HuH-7.5 (cell line): ENCODE data around the gene FGF21.
"Not testable (repeated sequence)": the region's sequence is repeated elsewhere in the genome, so short reads cannot be mapped to it uniquely, and the experiment has no call there.

Experiments used
- DNase-seq: peaks from one replicate; pipeline ENCODE4 v3.0.0; 2011; ENCODE audit warnings: low spot score

Gene FGF21, protein sequence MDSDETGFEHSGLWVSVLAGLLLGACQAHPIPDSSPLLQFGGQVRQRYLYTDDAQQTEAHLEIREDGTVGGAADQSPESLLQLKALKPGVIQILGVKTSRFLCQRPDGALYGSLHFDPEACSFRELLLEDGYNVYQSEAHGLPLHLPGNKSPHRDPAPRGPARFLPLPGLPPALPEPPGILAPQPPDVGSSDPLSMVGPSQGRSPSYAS

DNA sequence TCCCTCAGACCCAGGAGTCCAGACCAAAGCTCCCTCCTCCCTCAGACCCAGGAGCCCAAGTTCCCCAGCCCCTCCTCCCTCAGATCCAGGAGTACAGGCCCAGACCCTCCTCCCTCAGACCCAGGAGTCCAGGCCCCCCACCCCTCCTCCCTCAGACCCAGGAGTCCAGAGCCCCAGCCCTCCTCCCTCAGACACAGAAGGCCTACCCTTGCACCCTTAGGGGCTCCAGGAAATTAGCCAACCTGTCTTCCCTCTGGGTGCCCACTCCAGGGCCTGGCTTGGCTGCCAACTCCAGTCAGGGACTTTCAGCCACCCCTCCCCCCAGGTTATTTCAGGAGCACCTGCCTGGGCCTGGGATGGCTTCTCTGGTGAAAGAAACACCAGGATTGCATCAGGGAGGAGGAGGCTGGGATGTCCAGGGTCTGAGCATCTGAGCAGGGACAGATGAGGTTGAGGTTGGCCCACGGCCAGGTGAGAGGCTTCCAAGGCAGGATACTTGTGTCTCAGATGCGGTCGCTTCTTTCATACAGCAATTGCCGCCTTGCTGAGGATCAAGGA is at the start of gene FGF21:
FGF21 (plus strand) TSS at position 441 of the 558 bp plus-strand sequence. CDS start 713 bp downstream, outside the sequence.
- DNase-seq, result peak; percentile 72

DNA sequence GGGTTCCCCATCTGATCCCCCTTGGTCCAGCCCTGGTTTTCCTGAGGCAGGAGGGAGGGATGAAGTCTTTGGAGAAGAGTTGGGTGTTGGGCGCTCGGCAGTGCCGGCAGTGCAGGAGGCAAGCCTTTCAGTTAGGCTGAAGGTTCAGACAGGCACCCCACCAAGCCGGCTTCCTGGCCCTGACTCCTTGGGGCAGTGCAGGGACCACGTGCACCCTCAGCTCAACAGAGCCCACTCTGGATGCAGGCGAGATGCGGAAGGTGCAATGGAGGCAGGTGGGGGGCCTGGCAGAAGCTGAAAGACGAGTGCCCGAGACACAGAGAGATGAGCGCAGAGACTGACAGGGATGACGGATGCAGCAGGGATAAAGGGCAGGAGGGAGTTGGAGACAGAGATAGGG is 46.9 kb upstream of the FGF21 start:
- DNase-seq, result no peak

DNA sequence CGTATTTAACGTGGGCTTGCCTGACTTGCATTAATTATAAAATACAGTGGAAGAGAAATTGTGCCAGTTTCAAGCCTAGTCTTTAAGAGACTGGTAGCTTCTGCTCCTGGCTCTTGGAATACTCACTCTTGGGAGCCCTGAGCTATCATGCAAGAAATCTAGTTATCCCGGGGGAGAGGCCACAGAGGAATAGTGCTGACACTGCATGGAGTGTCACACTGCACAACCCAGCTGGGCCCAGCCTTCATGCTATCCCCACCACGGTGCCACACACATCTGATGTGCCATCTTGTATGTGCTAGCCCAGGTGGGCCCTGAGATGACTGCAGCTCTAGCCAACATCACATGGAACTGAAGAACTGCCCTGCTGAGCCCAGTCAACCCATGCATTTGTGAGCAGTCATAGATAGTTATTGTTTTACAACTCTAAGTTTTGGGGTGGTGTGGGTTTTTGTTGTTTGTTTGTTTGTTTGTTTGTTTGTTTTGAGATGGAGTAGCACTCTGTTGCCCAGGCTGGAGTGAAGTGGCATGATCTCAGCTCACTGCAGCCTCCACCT is 44.1 kb upstream of the FGF21 start:
- DNase-seq, result no peak

DNA sequence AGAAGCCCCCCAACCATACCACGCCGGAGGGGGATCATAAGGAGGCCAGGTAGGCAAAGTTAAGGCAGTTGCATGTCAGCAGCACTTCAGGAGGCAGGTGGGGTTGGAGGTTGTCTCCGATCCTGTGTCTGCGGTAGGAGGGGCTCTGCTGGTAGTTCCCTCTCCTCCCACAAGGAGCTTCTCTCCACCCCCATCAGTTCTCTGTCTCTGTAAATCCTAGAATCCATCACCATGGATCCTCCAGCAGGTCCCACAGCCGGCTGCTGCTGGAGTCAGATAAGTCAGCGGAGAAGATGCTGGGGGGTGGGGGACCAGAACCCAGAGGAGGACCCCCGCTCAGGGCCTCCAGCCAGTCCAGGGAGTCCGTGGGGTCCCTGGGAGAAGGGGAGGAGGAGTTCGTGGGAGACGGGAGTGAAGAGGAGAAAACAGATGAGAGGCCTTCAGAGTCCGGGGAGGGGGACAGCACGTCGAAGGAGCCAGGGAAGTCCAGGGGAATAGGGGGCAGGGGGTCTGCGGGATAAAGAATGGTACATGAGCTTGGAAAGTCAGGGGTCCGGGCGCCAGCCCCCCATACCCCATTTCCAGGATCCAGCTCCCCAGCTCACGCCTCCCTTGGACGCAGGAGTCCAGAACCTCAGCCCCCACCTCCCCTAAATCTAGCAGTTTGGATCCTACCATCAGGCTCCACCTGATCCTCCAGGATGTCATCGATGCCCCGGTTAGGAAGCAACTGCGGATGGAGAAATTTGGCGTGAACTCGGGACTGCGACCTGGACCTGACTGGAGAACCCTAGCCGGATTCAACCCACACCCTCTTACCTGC is 42.1 kb upstream of the FGF21 start:
- DNase-seq, result no peak

DNA sequence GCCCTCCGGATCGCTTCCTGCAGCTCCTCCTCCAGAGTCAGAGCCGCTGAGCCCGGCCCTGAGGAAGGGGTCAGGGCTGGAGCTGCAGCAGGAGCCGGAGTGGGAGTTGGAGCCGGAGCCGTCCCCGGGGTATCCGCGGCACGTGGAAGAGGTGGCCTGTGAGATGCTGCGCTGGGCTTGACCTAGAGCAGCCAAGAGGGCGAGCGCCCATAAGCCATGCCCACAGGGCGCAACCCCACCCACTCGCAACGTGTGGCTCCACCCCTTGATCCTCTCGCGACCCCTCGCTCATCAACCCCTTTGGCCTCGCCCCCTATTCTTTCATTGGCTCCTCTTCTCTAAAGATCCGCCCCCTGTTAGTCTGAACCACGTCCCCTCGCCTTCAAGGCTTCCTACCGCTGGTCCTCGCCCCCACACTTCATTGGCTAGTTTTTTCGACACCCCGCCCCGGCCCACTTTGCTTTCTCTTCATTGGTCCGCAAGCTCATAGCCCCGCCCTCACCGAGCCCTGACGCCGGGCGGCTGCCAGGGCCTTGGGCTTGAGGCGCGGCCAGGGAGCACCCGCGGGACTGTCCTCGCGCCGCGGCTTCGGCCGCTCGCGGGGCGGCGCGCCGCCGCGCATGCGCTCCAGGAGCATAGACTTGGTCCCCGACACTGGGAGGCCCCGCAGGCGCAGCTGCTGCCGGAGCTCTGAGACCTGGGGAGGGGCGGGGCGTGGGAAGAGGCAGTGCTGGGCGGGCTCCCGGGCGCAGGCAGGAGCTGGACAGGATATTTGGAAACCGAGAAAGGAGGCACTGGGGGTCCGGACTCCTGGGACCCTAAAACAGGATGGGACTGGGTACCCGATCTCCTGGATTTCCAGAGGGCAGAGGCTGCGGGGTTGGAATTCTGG is 41.2 kb upstream of the FGF21 start:
- DNase-seq, result peak; percentile 99

DNA sequence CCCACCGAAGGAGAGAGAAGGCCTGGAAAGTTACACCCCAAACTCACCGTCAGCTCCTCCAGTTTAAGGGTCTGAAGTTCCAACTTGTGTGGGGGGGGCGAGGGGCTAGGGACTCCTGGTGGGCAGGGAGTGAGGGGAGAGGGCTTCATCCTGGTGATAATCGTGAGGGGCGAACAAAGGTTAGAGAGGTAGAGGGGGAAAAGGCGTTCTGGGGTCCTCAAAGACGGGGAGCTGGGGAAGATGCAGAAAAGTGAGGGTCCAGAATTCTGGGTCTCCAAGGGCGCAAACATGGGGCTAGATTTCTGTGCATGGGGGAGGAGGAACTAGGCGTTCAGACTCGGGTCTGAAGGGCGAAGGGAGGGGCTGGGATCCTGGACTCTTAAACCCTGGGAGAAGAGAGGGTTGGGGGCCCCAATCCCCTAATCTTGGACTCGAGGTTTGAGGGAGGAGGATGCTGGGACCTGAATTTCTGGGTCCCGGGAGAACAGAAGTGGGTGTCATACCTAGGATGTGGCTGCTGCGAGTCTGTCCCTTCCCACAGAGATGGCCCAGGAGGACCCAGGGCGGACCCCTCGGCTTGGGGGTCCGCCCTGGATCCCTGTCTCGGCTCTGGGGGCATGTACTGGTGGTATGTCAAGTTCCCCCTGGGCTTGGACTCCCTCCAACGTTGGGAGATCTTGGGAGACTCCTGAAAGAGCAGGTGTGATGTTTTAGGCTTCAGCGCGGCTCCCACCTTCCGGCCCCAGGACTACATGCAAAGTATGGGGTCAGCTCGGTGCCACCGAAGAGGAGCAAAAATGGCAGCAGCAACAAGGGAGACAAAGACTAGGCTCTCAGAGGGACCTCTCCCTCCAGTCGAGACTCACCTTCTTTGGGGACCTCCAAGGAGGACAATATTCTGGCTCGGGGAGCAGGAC is 40.3 kb upstream of the FGF21 start:
- DNase-seq, result no peak

DNA sequence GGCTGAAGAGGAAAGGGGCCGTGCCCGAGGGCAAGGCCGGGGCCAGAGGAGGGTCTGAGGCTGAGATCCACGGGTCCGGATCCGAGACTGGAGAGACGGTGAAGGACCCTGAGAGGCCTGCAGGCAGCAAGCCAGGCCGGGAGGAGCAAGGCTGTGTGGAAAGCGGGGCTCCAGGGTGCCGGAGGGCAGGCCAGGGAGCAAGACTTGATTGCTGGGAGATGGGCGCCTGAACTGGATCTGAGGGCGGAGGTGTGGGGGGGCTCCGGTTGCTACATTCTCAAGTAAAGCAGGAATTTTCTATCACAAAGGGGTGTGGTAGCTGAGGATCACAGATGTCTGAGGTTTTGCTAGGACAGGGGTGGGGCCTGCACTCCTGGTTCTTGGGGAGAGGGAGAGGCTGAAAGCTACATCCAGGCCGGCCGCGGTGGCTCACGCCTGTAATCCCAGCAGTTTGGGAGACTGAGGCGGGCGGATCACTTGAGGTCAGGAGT is 39.6 kb upstream of the FGF21 start:
- no peak for DNase-seq

DNA sequence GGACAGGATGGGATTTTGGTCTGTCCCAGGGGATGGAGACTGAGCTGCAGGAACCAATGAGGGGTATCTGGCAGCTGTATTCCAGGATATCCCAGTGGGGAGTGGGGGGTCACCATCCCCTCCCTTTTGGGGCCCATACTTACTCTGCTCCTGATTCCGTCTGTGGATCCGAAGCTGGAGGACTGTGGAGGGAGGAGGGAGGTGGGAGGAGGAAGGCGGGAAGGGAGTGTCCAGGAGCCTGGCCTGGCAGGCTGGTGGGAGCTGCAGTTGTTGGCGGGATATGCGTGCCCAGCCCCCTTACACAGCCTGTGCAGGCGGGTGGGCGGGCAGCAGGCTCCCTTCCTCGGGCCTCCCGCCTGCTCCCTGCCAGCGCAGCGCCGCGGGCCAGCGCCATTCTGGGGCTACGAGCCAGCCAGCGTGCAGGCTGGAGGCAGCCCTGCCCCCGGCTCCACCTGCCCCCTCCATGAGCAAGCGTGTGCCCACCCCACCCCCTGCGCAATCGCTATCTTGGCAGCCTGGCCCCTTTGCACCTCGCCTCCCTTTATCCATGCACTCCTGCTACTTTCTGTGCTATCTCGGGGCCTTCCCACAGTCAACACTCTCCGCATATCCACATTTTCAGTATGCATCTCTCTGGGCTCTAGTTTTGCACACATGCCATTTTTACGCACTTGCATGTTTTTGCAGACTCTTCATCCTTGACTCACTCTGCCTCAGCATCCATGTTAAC is 38.6 kb upstream of the FGF21 start:
- DNase-seq, result no peak

DNA sequence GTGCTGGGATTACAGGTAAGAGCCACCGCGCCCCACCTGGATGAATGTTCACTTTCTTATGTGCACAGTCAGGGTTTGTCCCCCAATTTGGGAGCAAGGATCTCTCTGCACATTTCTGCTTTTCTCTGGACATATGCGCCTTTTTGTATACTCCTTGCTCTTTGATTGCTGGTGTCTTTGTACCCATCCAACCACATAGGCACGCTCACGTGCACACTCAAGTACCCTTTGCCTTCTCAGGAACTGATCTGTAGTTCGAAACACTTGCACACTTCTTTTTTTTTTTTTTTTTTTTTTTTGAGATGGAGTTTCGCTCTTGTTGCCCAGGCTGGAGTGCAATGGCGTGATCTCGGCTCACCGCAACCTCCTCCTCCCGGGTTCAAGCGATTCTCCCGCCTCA is 37.2 kb upstream of the FGF21 start:
- not testable (repeated sequence) for DNase-seq

DNA sequence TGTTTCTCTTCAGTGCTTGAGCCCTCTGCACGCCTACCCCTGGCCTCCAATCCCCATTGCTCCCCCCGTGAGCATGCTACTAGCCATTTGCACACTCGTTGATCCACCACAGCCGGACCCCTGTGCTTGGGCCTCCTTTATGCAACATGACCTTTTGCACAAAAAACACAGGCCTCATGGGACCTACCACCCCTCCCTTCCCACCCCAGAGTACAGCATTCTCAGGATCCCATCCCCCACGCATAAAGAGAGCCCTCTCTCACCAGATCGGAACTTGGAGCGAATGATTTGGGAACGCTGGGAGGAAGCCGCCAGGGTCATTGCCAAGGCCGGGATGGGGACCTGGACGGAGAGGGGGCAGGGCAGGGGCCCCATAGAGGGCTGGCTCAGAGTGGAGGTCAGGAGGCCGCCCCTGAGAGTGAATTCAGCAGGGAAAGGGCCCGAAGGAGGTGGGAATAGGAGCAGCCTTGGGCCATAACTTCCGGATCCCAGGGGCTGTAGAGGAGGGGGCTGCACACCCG is 36.6 kb upstream of the FGF21 start:
- DNase-seq, result no peak

DNA sequence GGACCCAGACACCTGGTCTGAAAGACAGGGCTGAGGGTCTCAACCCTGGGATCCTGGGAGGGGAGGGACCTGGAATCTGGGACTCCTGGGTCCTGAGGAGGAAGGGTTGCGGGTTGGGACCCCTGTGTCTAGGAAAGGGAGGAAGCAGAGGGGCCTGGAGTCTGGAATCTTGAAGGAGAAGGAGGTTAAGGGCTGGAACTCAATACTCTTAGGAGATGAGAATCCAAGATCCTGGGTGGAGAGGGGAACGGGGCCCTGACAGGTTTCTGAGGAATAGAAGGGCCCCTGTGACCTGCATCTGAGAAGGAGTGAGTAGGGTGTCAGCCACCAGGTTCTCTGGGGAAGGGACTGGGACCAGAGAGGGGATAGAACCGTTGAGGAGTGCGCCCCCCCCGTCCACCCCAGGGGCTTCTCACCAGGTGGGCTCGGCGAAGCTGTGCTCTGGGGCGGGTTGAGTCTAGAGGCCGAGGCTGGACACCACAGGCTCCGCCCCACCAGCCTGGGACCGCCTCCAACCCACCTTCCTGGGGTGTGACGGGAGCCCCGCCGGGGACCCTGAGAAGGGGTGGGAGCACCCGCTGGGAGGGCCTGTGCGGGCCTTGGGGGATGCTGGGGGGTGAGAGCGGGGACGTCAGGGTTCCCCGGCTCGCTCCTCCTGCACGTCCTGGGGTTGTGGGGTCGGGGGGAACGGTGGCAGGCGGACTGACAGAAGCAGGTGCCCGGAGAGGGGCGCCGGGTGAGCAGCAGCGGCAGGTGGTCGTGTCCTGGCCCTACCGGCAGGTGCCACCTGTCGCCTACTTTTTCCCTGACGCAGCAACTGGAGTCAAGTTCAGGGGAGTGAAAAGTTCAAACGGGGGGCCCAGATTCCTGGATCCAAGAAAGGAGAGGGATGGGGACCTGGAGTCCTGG is 35.8 kb upstream of the FGF21 start, which contains the start of gene MAMSTR:
MAMSTR (minus strand) TSS at position 463 of the 909 bp plus-strand sequence. CDS start 694 bp downstream, outside the sequence.
- no peak for DNase-seq

DNA sequence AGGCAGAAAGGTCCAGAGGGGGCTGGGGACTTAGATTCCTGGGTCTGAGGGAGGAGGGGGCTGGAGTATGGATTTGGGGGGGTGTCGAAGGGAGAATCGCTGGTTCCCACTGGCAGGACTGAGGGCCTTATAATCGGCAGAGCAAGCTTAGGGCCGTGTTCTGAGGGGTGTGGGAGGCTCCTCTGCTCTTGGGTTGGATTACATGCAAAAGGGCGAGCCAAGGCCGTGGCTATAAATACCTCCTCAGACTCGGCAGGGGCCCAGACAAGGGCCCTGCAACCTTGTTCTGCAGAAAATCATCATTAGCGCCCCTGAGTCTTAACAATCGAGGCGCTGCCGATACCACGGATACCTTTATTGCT is 35.1 kb upstream of the FGF21 start:
- DNase-seq, result no peak

DNA sequence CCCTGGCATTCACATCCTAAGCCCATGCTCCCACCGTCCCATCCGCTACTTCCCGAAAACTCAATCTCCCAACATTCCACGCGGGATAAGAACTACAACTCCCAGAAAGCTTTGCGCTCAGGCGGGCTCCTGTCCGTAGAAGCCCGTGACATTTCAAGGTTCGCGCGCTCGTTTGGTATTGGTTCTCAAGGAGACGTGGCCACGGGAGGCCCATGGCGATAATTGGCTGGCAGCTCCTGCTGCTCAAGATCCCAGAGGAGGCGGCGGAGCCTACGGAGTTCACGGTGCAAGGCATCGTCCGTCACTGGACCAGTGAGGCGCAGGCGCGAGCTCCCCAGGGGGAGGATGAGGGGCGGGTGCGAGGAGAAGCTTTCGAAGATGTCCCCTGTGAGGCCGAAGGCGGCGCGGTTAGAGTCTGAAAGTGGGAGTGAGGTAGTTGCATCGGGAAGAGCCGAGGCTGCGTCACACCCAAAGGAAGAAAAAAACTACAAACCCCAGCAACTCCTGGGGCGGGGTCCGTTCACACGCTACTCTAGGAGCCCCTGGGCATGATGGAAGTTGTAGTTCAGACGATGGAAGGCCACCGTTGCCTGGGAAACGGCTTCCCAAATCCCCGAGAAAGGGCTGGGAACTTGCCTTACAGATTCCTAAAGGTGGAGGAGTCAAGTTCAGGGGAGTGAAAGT is 34.6 kb upstream of the FGF21 start:
- peak; percentile 100 for DNase-seq

DNA sequence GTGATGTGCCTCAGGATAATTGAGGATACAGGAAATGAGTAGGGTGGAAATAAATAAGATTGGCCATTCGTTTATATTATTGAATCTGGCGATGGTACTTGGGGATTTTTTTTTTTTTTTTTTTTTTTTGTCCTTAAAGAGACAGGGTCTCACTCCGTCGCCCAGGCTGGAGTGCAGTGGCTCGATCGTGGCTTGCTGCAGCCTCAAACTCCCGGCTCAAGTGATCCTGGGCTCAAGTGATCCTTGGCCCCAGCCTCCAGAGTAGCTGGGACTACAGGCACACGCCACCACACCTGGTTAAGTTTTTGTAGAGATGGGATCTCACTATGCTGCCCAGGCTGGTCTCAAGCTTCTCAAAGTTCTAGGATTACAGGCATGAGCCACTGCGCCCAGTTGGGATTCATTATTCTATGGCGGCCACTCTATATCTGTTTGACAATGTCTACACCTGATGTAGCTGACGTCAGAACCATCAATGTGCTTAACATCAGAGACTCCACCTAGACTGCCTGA is 33.1 kb upstream of the FGF21 start:
- DNase-seq, result no peak

DNA sequence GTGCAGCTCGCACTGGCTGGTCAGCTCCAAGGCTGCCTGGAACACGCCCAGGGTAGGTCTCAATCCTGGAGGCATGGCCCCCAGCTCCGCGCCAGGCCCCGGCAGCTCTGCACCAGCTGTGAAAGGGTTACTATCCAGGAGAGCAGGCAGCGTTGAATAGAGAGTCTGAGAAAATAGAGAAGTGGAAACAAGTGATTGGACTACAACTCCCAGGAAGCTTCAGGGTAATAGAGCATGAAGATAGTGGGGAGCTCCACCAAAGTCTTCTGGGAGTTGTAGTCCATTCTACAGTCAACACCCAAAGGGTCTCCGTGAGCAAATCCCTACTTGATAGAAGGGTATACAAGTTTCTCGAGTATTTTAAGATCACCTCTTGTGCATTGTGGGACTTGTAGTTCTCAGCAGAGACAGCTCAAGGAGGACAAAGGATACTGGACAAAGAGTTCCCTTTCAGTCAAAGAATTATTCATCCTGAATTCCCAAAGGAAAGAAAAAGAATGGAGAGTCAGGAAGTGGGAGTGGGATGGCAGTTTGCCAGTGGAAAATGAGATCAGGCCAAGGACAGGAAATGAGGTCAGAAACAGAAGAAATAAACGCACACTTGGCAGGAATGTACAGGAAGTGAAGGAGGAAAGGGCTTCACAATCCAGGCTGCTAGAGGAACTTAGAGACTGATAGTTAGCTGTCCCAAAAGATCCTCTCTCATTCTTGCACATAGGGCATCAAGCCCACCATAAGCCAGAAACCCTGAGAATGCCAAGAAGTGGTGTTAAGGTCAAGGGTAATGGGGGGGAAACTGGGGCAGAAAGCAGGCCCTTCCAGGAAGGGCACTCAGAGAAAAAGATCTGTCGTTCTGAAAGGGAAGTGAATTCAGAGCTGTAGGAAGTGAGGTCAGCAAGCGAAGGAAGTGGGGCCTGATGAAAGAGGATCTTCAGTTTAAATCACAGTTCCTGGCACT is 30.2 kb upstream of the FGF21 start:
- no peak for DNase-seq

DNA sequence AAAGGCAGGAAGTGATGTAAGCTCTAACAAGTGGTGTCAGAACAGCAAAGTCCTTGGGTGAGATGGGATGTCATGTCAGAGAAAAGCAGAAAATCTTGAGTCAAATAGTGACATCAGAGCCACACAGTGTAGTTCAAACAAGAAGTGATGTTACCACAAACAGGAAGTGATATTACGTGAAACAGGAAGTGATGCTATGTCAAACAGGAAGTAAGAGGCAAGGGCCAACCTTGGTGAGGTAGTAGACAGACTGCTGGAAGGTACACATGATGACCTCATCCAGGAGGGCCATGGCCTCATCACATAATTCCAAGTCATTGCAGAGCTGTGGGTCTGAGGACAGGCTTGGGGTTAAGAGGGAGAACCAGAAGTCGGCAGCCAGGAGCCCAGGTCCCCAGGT is 28.8 kb upstream of the FGF21 start:
- DNase-seq, result no peak
